A549 (cell line): ENCODE data around the gene NRN1L. TPM values are rescaled to one million over a fixed set of nuclear protein-coding genes. Genes with fewer than 3 reads are reported as not detected.

ENCODE experiments used
- ATAC-seq, 2 experiments: fragments of 200-7000 bp in 1 of 2; fragments of >200 bp in 1 of 2; cut with Nextera tagmentation in 1 of 2; cut with Tn5 transposase in 1 of 2; 3 replicates each; pipeline versions ENCODE4 v1.8.0 to v1.9.1; 2018 to 2020; ENCODE audit warnings: mild to moderate bottlenecking in 1 of 2, moderate library complexity in 1 of 2
- CTCF ChIA-PET: fragments of 300-600 bp; sonication (Branson Sonifier 250); formaldehyde crosslinking; extraction: SDS; loops from one replicate; lab custom pipeline; 2021; ENCODE audit warnings: antibody characterized with exemption, inconsistent platforms; lab: Yijun Ruan, JAX
- POLR2A ChIA-PET: fragments of 350-600 bp; formaldehyde crosslinking; extraction: SDS; loops from one replicate; lab custom pipeline; 2021; ENCODE audit warnings: antibody characterized with exemption, inconsistent platforms; lab: Yijun Ruan, JAX
- DNase-seq, 2 experiments: peaks; one replicate each; pipeline versions ENCODE4 v3.0.0 to v3.0.0-alpha.2; 2011 to 2016; ENCODE audit warnings: low read depth in 1 of 2, low spot score in 1 of 2
- FAIRE-seq: peaks from 2 replicates; lab custom pipeline; 2011; peaks lifted over from hg19 to GRCh38; lab: Jason Lieb, UNC
- H3K27ac ChIP-seq, 2 experiments: fragments of >200 bp; sonication (Bioruptor Twin); formaldehyde crosslinking; 3 replicates each; pipeline ENCODE4 v1.5.1; 2016 to 2017
- H3K4me1 ChIP-seq: fragments of >200 bp; sonication (Bioruptor Twin); formaldehyde crosslinking; 3 replicates; pipeline ENCODE4 v1.6.1; 2016
- H3K4me2 ChIP-seq: fragments of >200 bp; sonication (Bioruptor Twin); formaldehyde crosslinking; 3 replicates; pipeline ENCODE4 v1.6.1; 2016
- H3K4me3 ChIP-seq: fragments of >200 bp; sonication (Bioruptor Twin); formaldehyde crosslinking; 3 replicates; pipeline ENCODE4 v1.5.1; 2016
- H3K9me3 ChIP-seq: fragments of >200 bp; sonication (Bioruptor Twin); formaldehyde crosslinking; 3 replicates; pipeline ENCODE4 v1.6.1; 2016
- CBX8 ChIP-seq: fragments of 200-600 bp; sonication (generic); IDR thresholded peaks from 2 replicates; pipeline ENCODE4 v1.6.1; 2016
- ELK1 ChIP-seq: fragments of 150-350 bp; IDR thresholded peaks from 2 replicates; pipeline ENCODE4 v1.6.1; 2014; ENCODE audit warnings: low read depth, mild to moderate bottlenecking, low read length
- EP300 ChIP-seq, 2 experiments: fragments of >200 bp; sonication (Bioruptor Twin); formaldehyde crosslinking; IDR thresholded peaks; 2 replicates in 1 of 2; 3 replicates in 1 of 2; pipeline ENCODE4 v1.6.1; 2016 to 2017
- FOSL2 ChIP-seq, 2 experiments: fragments of 450-650 bp in 1 of 2; fragments of >200 bp in 1 of 2; sonication (Bioruptor Twin) in 1 of 2; formaldehyde crosslinking; IDR thresholded peaks; 2 replicates each; pipeline versions ENCODE4 v1.5.0 to v1.6.1; 2016 to 2020; ENCODE audit warnings: mild to moderate bottlenecking in 1 of 2, moderate library complexity in 1 of 2
- FOXS1 ChIP-seq: fragments of 250-450 bp; sonication (Bioruptor Pico); IDR thresholded peaks from 2 replicates; pipeline ENCODE4 v1.5.0; 2020; ENCODE audit warnings: mild to moderate bottlenecking, moderate library complexity
- GATA3 ChIP-seq: IDR thresholded peaks from 2 replicates; pipeline ENCODE4 v1.6.1; 2012; ENCODE audit warnings: borderline replicate concordance
- HES2 ChIP-seq: fragments of >200 bp; sonication (Bioruptor Twin); formaldehyde crosslinking; IDR thresholded peaks from 2 replicates; pipeline ENCODE4 v1.6.1; 2016
- HOXB5 ChIP-seq: fragments of 250-450 bp; sonication (Bioruptor Pico); IDR thresholded peaks from 2 replicates; pipeline ENCODE4 v1.5.0; 2020; ENCODE audit warnings: mild to moderate bottlenecking, moderate library complexity
- JUN ChIP-seq, 2 experiments: fragments of >200 bp; sonication (Bioruptor Twin); formaldehyde crosslinking; IDR thresholded peaks; 2 replicates in 1 of 2; 3 replicates in 1 of 2; pipeline ENCODE4 v1.6.1; 2016 to 2017
- KDM1A ChIP-seq: fragments of 200-600 bp; sonication (generic); IDR thresholded peaks from 2 replicates; pipeline ENCODE4 v1.6.1; 2016; ENCODE audit warnings: low read depth, mild to moderate bottlenecking
- MAFK ChIP-seq: fragments of 450-650 bp; IDR thresholded peaks from 2 replicates; pipeline ENCODE4 v1.6.1; 2014; ENCODE audit not compliant: partially characterized antibody
- MAX ChIP-seq: IDR thresholded peaks from 2 replicates; pipeline ENCODE4 v1.6.1; 2012
- MAZ ChIP-seq: fragments of 150-350 bp; IDR thresholded peaks from 2 replicates; pipeline ENCODE4 v1.6.1; 2014; ENCODE audit warnings: antibody characterized with exemption, low read depth, low read length, borderline replicate concordance
- NFE2L2 ChIP-seq: fragments of 150-350 bp; conservative IDR thresholded peaks from 2 replicates; pipeline ENCODE4 v1.6.1; 2014; ENCODE audit warnings: low read length
- NR3C1 ChIP-seq: fragments of >200 bp; sonication (Bioruptor Twin); formaldehyde crosslinking; IDR thresholded peaks from 3 replicates; pipeline ENCODE4 v1.6.1; 2017
- POLR2A ChIP-seq: IDR thresholded peaks from 2 replicates; pipeline ENCODE4 v1.6.1; 2012; ENCODE audit warnings: mild to moderate bottlenecking, low read length
- POLR2AphosphoS2 ChIP-seq: conservative IDR thresholded peaks from 2 replicates; pipeline ENCODE4 v1.6.1; 2012; ENCODE audit warnings: low read length, improper control_type of control experiment, inconsistent platforms
- REST ChIP-seq: fragments of 200-600 bp; sonication (generic); IDR thresholded peaks from 2 replicates; pipeline ENCODE4 v1.6.1; 2016; ENCODE audit warnings: antibody characterized with exemption, mild to moderate bottlenecking, moderate library complexity
- RNF2 ChIP-seq: fragments of 200-600 bp; sonication (generic); IDR thresholded peaks from 2 replicates; pipeline ENCODE4 v1.6.1; 2016; ENCODE audit warnings: low read depth, mild to moderate bottlenecking, antibody characterized with exemption, moderate library complexity, borderline replicate concordance
- SMC3 ChIP-seq: fragments of >200 bp; sonication (Bioruptor Twin); formaldehyde crosslinking; IDR thresholded peaks from 3 replicates; pipeline ENCODE4 v1.6.1; 2018; ENCODE audit warnings: inconsistent platforms
- TFCP2L1 ChIP-seq: fragments of 250-450 bp; sonication (Bioruptor Pico); IDR thresholded peaks from 2 replicates; pipeline ENCODE4 v1.5.0; 2021; ENCODE audit warnings: mild to moderate bottlenecking
- TP53 ChIP-seq: fragments of 250-450 bp; sonication (Bioruptor Pico); IDR thresholded peaks from 2 replicates; pipeline ENCODE4 v1.5.0; 2021; ENCODE audit warnings: mild to moderate bottlenecking, moderate library complexity
- ZSCAN20 ChIP-seq: fragments of 250-450 bp; sonication (Bioruptor Pico); IDR thresholded peaks from 2 replicates; pipeline ENCODE4 v1.8.0; 2022; ENCODE audit warnings: mild to moderate bottlenecking, moderate library complexity
- WGBS: methylation state at CpG from one replicate; pipeline ENCODE4 v1.1.6; 2017; ENCODE audit errors: missing lambda C conversion rate; 5-methylcytosine and 5-hydroxymethylcytosine counted together
- polyA plus RNA-seq, 4 experiments: library from polyadenylated mRNA; depleted of rRNA in 3 of 4; stranded (reverse); fragments of >200 nt; fragmentation: RNase III in 1 of 4; extraction: RNeasy Plus Mini Kit Qiagen cat#74134 plus additional on column Dnase treatment in 1 of 4; gene quantifications; 2 replicates in 3 of 4; 3 replicates in 1 of 4; pipeline ENCODE4 v1.2.3, GENCODE V29; 2011 to 2017

NRN1L gene
- polyA plus RNA-seq, 2 of the 4 experiments (the other 2 are of a cell fraction): 0.22 TPM; not detected in 1

- TF ChIP-seq REST (no peak), EP300 (IDR thresholded peaks at IDR 0.05) (no peak), JUN (IDR thresholded peaks at IDR 0.05) (no peak), FOXS1 (CRISPR knock-in tag) (no peak), POLR2A (no peak), CBX8 (no peak), GATA3 (no peak), TFCP2L1 (CRISPR knock-in tag) (no peak), MAX (no peak), ZSCAN20 (CRISPR knock-in tag) (no peak)
Measured at GRCh38 chr16:67922221-67922620, 37.5 kb downstream of the NRN1L start (continued).

GRCh38 chr16:67922740-67923139 is 38.1 kb downstream of the NRN1L start:
- DNase-seq (no peak), FAIRE-seq (no peak), ATAC-seq (no peak)
- whole genome bisulfite sequencing: 83% methylated on average over 8 of the region's 8 CpGs
- TF ChIP-seq TFCP2L1 (CRISPR knock-in tag) (no peak), POLR2AphosphoS2 (no peak), HOXB5 (CRISPR knock-in tag) (no peak), NR3C1 (no peak), MAZ (no peak), RNF2 (no peak), NFE2L2 (no peak), HES2 (no peak), SMC3 (no peak), FOSL2 (IDR thresholded peaks at IDR 0.05) (no peak), FOSL2 (CRISPR knock-in tag; IDR thresholded peaks at IDR 0.05) (no peak), REST (no peak), GATA3 (no peak), ELK1 (no peak), JUN (IDR thresholded peaks at IDR 0.05) (no peak), MAFK (no peak), KDM1A (no peak), TP53 (CRISPR knock-in tag) (no peak)
- Histone ChIP-seq H3K4me2 (no peak overlapping the region), H3K27ac (no peak overlapping the region), H3K4me3 (no peak overlapping the region), H3K9me3 (no peaks in the 10 kb centered on the region), H3K4me1 (peaks cover 5% of the 10 kb centered on the region)
- ChIA-PET CTCF (interaction anchor here (1.1 to 22.2 kb wide), 4 partner anchors 41 to 429 kb away, joined by 3 to 370 read pairs (median 26); partner anchors contain the start of genes EDC4 and NRN1L), POLR2A (no interaction called here)
